H1 (cell line): Measurements from ENCODE around the gene SYK.

Experiments
- RBBP5 ChIP-seq: IDR thresholded peaks from 2 replicates; pipeline ENCODE4 v1.7.1; 2012; ENCODE audit warnings: low read depth, mild to moderate bottlenecking, inconsistent platforms, low read length, moderate library complexity, borderline replicate concordance
- RNF2 ChIP-seq: fragments of 200-900, 300-1000 bp; sonication (generic); IDR thresholded peaks from 2 replicates; pipeline ENCODE4 v1.7.1; 2016; ENCODE audit warnings: borderline replicate concordance, low read depth, mild to moderate bottlenecking, antibody characterized with exemption, low read length; ENCODE audit not compliant: poor library complexity, severe bottlenecking; ENCODE audit errors: missing control alignments
- SIRT6 ChIP-seq: IDR thresholded peaks from one replicate; pipeline ENCODE4 v1.7.1; 2012; ENCODE audit warnings: low read length, inconsistent platforms
- TCF12 ChIP-seq: IDR thresholded peaks from 2 replicates; pipeline ENCODE4 v1.6.1; 2011; ENCODE audit warnings: low read depth, mild to moderate bottlenecking, low read length

DNA sequence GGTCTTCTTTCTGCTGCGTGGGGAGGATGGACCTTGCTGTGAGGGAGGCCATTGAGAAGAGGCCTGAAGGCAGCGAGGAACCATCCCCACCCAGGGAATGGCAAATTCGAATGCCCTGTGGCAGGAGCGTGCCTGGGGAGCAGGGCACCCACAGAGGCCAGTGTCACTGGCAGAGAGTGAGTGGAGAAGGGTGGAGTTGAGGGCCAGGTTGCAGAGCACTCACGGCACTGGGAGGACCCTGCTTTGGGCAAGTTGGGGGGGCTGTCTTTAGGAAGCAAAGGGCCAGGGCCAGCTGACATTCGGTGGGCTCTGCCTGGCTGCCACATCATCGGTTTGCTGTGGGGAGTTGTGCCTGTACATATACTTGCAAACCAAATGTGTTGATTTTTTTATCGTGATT, 47.2 kb downstream of the SYK start:
- TF ChIP-seq RNF2 = no peak
- TF ChIP-seq TCF12 = no peak
- no peak for TF ChIP-seq RBBP5
- TF ChIP-seq SIRT6 = no peak
